ENCODE results near the gene FBL. TPM values are rescaled to one million over a fixed set of nuclear protein-coding genes. Genes with fewer than 3 reads are reported as not detected.

Gene FBL
- total RNA-seq, 2 experiments from 2014 or later: 336 to 365 TPM

DNA sequence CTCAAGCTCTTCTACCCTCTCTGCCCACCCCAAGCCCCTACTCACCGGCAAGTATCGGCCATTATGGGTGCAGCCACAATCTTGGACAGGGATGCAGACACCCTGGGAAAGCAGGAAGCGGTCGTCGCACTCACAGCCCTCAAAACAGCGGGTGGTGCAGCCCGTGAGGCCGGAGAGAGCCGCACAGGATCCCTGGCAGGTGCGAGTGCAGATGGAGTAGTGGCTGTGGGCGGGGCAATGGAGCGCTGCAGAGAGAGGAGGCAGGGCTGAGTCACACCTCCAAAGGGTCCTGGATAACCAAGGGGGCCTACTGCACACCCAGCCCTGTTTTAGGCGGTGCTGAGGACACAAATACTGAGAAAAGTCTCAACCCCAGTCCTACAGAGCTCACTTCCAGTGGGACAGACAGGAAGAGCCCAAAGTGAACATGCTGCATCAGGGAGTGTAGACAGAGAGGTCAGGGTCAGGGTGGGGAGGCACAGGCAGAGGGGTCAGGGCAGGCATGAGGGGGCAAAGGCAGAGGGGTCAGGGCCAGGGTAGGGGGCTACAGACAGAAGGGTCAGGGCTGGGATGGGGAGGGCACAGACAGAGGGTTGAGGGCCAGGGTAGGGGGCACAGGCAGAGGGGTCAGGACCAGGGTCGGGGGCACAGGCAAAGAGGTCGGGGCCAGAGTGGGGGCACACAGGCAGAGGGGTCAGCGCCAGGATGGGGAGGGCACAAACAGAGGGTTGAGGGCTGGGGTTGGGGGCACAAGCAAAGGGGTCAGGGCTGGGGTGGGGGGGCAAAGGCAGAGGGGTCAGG, 24.2 kb upstream of the FBL start:
- no peaks in the 10 kb centered on the region for H3K9me3 ChIP-seq (ENCODE audit: low read length)
- DNase-seq (ENCODE audit: low spot score): no peak
- intact Hi-C loops (cut with micrococcal nuclease; ENCODE audit: unreplicated experiment): no loop called here
- H3K79me2 ChIP-seq (ENCODE audit: insufficient read depth, low read depth, low read length): no peaks in the 10 kb centered on the region
- H4K20me1 ChIP-seq (ENCODE audit: insufficient read depth, low read length): no peaks in the 10 kb centered on the region
- H2AFZ ChIP-seq (ENCODE audit: low read length): no peak overlapping the region
- no peaks in the 10 kb centered on the region for H3K4me1 ChIP-seq (ENCODE audit: insufficient read depth, low read length, poor library complexity, severe bottlenecking)
- no peak overlapping the region for H3K27ac ChIP-seq (ENCODE audit: low read depth, low read length, poor library complexity, severe bottlenecking)
- H3K4me3 ChIP-seq (ENCODE audit: low read depth, low read length, poor library complexity, severe bottlenecking): no peak overlapping the region
- H3K4me2 ChIP-seq (ENCODE audit: low read length): no peak overlapping the region
- TF ChIP-seq CTCF (conservative IDR thresholded peaks at IDR 0.05; ENCODE audit: low read length) (no peak), EZH2phosphoT487 (IDR thresholded peaks at IDR 0.05; ENCODE audit: borderline replicate concordance, low read depth, low read length) (no peak)
- no peaks in the 10 kb centered on the region for H3K36me3 ChIP-seq (ENCODE audit: insufficient read depth, low read length)
- ChIA-PET POLR2A (interaction anchor here (0.5 to 0.6 kb wide), 2 partner anchors 68 to 376 kb away, joined by 5 read pairs; no protein-coding TSS in a partner anchor), CTCF (ENCODE audit: unreplicated experiment) (interaction anchor here (1.0 kb wide), 1 partner anchor 100 kb away, joined by 3 read pairs; the partner anchor contains the start of gene PSMC4)
- H3K9me2 ChIP-seq (ENCODE audit: insufficient read depth, low read length): no peaks in the 10 kb centered on the region
- no TSS peak for BruUV-seq (replicated peaks)

- ChIA-PET CTCF (ENCODE audit: unreplicated experiment) (no interaction called here), POLR2A (no interaction called here)
- intact Hi-C loops (cut with micrococcal nuclease; ENCODE audit: unreplicated experiment): no loop called here
- H3K36me3 ChIP-seq (ENCODE audit: insufficient read depth, low read length): no peaks in the 10 kb centered on the region
- DNase-seq (ENCODE audit: low spot score): no peak
- H3K27ac ChIP-seq (ENCODE audit: low read depth, low read length, poor library complexity, severe bottlenecking): no peak overlapping the region
- H3K79me2 ChIP-seq (ENCODE audit: insufficient read depth, low read depth, low read length): no peaks in the 10 kb centered on the region
- H3K4me3 ChIP-seq (ENCODE audit: low read depth, low read length, poor library complexity, severe bottlenecking): no peak overlapping the region
- H4K20me1 ChIP-seq (ENCODE audit: insufficient read depth, low read length): no peaks in the 10 kb centered on the region
- no peaks in the 10 kb centered on the region for H3K9me2 ChIP-seq (ENCODE audit: insufficient read depth, low read length)
- H2AFZ ChIP-seq (ENCODE audit: low read length): no peak overlapping the region
- TF ChIP-seq CTCF (conservative IDR thresholded peaks at IDR 0.05; ENCODE audit: low read length) (no peak), EZH2phosphoT487 (IDR thresholded peaks at IDR 0.05; ENCODE audit: borderline replicate concordance, low read depth, low read length) (no peak)
- BruUV-seq (replicated peaks): no TSS peak
- H3K4me2 ChIP-seq (ENCODE audit: low read length): no peak overlapping the region
- no peaks in the 10 kb centered on the region for H3K4me1 ChIP-seq (ENCODE audit: insufficient read depth, low read length, poor library complexity, severe bottlenecking)
- no peaks in the 10 kb centered on the region for H3K9me3 ChIP-seq (ENCODE audit: low read length)
These were observed 21.8 kb upstream of the FBL start for GRCh38 chr19:39867952-39868351.

- no peak overlapping the region for H3K4me3 ChIP-seq (ENCODE audit: low read depth, low read length, poor library complexity, severe bottlenecking)
- no peak overlapping the region for H2AFZ ChIP-seq (ENCODE audit: low read length)
- ChIA-PET POLR2A (no interaction called here), CTCF (ENCODE audit: unreplicated experiment) (no interaction called here)
- H4K20me1 ChIP-seq (ENCODE audit: insufficient read depth, low read length): no peaks in the 10 kb centered on the region
- no peak for DNase-seq (ENCODE audit: low spot score)
- intact Hi-C loops (cut with micrococcal nuclease; ENCODE audit: unreplicated experiment): no loop called here
- no peaks in the 10 kb centered on the region for H3K9me2 ChIP-seq (ENCODE audit: insufficient read depth, low read length)
- no peaks in the 10 kb centered on the region for H3K9me3 ChIP-seq (ENCODE audit: low read length)
- H3K27ac ChIP-seq (ENCODE audit: low read depth, low read length, poor library complexity, severe bottlenecking): no peak overlapping the region
- no peak overlapping the region for H3K4me2 ChIP-seq (ENCODE audit: low read length)
- H3K4me1 ChIP-seq (ENCODE audit: insufficient read depth, low read length, poor library complexity, severe bottlenecking): no peaks in the 10 kb centered on the region
- no peaks in the 10 kb centered on the region for H3K79me2 ChIP-seq (ENCODE audit: insufficient read depth, low read depth, low read length)
- BruUV-seq (replicated peaks): no TSS peak
- H3K36me3 ChIP-seq (ENCODE audit: insufficient read depth, low read length): no peaks in the 10 kb centered on the region
- TF ChIP-seq EZH2phosphoT487 (IDR thresholded peaks at IDR 0.05; ENCODE audit: borderline replicate concordance, low read depth, low read length) (no peak), CTCF (conservative IDR thresholded peaks at IDR 0.05; ENCODE audit: low read length) (no peak)
These were observed 21.0 kb upstream of the FBL start for GRCh38 chr19:39867133-39867532.
